HG02938 (cell line): ENCODE results near the gene ALDH1A3.

Experiments used
- ATAC-seq: cut with Tn5 transposase; IDR thresholded peaks from one replicate; pipeline ENCODE4 v1.9.1; 2021; ENCODE audit warnings: mild to moderate bottlenecking, moderate library complexity; ENCODE audit not compliant: unreplicated experiment

Gene ALDH1A3

DNA sequence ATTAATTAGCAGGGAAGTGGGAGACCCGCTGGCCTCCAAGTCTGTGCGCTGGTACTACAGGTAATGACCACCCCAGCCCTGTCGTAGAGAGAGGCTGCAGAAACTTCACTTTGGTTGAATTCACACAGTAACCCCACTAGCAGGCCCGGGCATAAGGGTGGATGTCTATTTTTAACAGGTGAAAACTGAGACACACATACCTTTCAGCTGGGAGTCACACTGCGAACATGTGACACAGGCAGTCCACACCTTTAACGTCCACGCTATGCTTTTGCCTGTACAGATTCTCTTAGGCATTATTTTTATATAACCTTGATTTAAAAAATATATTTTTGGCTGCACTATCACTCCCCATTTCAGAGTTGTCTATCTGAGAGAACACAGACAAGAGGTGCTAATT is 43.4 kb downstream of the ALDH1A3 start:
- no peak for ATAC-seq

DNA sequence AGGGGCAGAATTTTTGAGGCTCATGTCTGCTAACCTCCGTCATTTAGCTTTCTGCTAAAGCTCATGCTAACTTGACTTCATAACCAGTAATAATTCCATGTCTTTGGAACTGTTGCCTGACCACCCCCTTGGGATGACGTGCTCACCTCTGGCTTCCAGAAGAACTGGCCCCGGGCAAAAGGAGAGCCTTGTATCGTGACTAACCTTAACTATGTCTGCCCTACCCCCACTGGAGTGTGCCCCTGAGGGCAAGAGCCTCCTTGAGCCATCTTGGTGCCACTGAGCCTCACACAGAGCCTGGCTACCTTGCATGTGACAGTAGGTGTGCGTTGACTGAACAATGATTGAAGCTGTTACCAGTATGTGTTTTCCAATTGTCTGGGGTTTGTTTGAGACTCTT is 44.3 kb downstream of the ALDH1A3 start:
- no peak for ATAC-seq

DNA sequence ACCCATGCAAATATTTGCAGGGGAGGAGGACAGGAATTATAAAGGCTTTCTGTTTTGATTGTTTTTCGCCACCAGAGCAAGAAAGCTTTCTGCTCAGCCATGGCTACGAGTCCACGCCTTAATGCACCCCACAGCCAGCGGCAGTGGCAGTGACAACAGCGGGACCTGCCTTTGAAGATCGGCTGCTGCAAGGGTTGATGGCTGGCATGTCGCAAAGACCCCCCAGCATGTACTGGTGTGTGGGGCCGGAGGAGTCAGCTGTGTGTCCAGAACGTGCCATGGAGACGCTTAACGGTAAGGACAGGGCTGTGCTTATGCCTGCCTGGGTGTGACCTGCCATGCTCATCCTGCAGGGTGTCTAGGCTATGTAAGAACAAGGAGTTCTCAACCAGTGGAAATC is 44.8 kb downstream of the ALDH1A3 start:
- no peak for ATAC-seq

- no peak for ATAC-seq
Measured at GRCh38 chr15:100925480-100925879, 45.8 kb downstream of the ALDH1A3 start.

DNA sequence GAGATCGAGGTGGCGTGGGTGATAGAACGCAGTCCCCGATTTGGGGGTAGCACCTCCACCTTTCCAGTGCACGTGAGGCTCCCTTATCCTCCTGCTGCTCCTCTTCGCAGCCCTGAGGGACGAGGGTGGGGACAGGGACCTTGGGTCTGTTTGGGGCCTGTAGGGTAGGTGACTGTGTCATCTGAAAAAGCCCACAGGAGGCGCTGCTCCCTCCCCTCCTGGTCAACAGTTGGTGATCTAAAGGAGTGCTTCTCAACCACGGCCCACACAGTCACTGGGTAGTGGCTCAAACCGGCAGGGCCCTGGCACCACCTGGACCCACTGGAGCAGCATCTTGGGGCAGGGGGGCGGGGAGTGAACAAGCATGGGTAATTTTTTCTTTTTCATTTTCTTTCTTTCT is 46.6 kb downstream of the ALDH1A3 start:
- peak; percentile 37 for ATAC-seq

- no peak for ATAC-seq
Measured at GRCh38 chr15:100926971-100927756, 47.5 kb downstream of the ALDH1A3 start.

GRCh38 chr15:100928632-100929280 is 49.1 kb downstream of the ALDH1A3 start:
- no peak for ATAC-seq

- no peak for ATAC-seq
Measured at GRCh38 chr15:100929641-100930042, 50.0 kb downstream of the ALDH1A3 start.

- ATAC-seq, result no peak
Measured at GRCh38 chr15:100930306-100930848, 50.7 kb downstream of the ALDH1A3 start.

GRCh38 chr15:100931143-100931890 is 51.7 kb downstream of the ALDH1A3 start:
- ATAC-seq, result no peak

GRCh38 chr15:100932676-100933348 is 53.2 kb downstream of the ALDH1A3 start:
- no peak for ATAC-seq

GRCh38 chr15:100934166-100934565 is 54.5 kb downstream of the ALDH1A3 start:
- no peak for ATAC-seq

GRCh38 chr15:100934726-100935125 is 55.1 kb downstream of the ALDH1A3 start:
- no peak for ATAC-seq

- ATAC-seq, result no peak
Measured at GRCh38 chr15:100937171-100937570, 57.5 kb downstream of the ALDH1A3 start.

GRCh38 chr15:100939791-100940190 is 60.2 kb downstream of the ALDH1A3 start:
- no peak for ATAC-seq

GRCh38 chr15:100940767-100941379 is 61.2 kb downstream of the ALDH1A3 start:
- ATAC-seq, result peak; percentile 92

DNA sequence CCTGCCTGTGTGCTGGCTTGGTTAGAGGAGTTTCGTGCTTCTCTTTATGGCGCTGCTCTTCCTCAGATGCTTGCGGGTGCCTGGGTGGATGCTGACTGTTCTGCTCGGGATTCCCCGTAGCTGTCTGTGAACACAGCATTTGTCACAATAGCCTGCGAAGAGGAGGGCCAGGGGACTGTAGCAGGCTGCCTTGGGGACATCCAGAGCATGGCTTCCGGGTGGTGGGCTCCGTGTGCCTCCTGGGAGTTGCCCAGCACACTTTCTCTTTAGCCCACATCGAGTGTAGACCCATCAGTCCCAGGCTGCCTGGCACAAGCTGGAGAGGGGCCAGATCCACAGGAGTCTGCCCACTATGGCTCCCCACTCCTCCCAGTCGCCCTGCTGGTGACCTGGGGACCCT is 61.9 kb downstream of the ALDH1A3 start:
- ATAC-seq, result peak; percentile 51

GRCh38 chr15:100942656-100943425 is 63.2 kb downstream of the ALDH1A3 start:
- no peak for ATAC-seq

GRCh38 chr15:100944244-100944895 is 64.7 kb downstream of the ALDH1A3 start:
- no peak for ATAC-seq
